Measurements from ENCODE around the gene EVX2. TPM values are rescaled to one million over a fixed set of nuclear protein-coding genes. Genes with fewer than 3 reads are reported as not detected.

EVX2 gene
- polyA plus RNA-seq, 3 donors = 0.04 TPM; not detected in 2

DNA sequence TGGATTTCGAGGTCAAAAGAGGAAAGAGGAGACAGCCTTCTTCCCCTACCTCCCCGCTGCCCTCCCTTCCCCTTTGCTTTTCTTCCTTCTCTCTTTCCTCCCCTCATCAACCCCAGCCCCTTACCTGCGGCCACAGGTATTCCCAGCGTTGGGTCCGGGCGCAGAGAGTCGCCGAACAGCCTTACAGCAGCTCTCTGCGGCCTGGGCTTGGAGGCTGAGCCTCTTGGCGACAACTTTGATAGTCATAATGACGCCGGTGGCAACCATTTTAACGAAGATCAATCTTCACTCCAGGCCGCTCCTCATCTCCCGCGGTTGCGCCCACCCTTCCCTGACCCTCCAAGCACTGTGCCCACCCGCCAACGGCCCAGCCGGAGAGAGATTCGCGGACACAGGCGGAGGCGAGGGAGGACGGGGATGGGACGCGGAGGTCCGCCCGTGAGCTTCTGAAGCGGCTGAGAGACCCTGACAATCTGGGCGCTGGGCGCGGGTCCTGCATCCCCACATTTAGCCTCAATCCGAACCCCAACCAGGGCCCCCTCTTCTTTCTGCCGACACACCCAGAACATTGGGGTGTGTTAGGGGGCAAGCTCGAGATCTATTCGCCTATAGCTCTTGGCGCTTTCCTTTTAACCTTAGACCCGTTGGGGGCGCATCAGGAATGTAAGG lies 1.5 kb upstream of the EVX2 start:
- no peak for DNase-seq (ENCODE audit: low read depth in 3 of 3, low spot score in 2 of 3)

DNA sequence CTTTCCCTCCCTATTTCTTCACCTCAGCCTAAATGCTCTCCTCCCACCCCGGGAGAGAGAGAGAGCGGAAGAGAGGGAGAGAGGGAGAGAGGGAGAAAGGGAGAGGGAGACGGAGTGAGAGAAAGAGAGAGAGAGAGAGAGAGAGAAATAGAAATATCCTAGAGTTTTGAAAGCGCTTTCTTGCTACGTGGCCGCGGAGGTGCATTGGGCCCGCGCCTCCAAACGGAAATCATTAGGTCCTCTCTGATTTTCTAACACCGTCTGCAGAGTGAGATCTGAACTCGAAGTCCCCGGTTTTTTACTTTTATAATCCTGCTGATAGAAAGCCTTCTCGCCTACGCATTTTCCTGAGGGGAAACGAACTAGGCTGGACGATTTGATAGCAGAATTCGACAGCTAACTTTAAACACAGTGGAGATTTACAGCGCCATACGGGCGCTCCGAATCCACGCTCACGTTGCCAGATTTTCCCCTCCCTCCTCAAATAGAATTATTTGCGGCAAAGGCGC lies 903 bp upstream of the EVX2 start:
- DNase-seq (ENCODE audit: low read depth in 3 of 3, low spot score in 2 of 3) = no peak

DNA sequence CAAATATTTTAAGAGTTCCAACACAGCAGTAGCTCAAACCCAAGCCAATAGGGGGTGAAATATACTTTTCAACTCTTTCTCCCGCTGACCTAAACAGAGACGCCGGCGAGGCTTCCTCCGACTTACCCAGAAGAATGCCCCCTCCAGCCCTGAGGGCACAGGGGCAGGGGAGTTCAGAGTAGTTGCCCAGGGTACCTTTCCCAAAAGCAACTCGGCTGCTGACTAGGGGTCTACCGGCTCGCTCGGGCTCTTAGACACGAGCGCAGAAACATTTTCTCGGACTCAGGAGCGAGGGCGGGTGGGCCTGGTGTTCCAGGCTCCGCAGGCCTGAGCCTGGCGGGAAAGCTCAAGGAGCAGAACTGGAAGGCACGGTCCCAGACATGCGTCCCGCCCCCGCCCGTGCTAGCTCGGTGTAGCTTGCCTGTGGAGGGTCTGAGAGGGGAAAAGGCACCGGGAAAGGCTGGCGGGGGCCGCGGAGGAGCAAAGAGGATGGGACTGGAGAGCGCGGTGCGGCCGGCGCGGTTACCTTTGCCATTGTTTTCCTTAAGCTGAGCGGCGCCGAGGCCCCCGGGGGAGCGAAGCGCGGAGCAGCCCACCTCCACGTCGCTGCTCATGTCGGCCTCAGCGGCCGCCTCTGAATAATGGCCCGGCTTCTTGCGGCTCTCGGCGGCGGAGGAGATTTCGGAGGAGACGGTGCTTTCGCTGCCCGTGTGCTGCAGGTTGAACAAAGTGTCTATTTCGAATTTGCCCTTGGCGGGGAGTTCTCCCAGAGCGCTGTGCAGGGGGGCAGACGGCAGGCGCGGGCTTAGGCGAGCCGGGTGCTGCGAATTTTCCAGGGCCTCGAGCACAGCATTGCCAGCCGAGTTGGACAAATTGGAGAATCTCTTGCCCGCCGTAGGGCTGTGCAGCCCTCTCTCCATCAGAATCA lies 674 bp downstream of the EVX2 start:
- DNase-seq (ENCODE audit: low read depth in 3 of 3, low spot score in 2 of 3) = peak in 1 of 3 donors; percentile 16

DNA sequence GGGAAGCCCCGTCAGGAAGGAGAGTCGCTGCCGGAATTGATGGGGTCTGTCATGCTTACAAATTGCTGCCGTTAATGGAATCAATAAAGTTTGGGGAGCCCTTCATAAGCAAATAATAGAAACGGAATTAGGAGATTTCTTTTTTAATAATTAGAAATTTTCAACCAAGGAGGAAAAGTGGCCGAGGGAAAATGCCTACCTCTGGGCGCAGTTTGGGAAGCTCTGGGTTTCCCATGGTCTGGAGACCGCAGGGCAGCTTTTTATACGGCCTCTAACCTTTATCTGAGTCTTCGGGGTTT lies 1.3 kb downstream of the EVX2 start:
- no peak for DNase-seq (ENCODE audit: low read depth in 3 of 3, low spot score in 2 of 3)

DNA sequence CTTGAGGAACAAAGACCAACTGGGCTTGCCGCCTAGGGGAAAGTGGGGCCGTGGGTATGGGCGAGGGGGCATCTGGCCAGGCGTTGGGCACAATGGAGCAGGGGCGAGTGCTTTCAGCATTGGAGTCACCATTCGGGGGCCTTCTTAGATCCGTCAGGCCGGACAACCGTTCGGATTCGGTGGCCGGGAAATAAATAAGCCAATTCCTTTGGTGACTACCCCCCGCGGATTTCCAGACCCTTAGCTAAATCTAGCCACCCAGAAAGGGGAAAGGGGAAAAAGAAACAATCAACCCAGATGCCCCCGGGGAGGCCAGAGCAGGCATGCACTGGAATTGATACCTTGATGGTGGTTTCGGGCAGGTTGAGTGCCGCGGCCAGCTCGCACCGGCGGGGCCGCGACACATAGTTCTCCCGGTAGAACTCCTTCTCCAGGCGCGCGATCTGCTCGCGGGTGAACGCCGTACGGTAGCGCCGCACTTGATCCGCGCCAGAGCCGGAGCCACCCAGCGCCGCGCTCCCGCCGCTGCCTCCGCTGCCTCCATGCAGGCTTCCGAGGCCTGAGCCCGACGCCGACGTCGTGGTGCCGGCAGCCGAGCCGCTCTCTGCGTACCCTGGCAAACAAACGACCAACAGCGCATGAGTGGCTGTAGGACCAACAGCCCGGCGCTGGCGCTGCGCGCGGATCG lies 1.8 kb downstream of the EVX2 start:
- peak in 1 of 3 donors; percentile 23 for DNase-seq (ENCODE audit: low read depth in 3 of 3, low spot score in 2 of 3)

DNA sequence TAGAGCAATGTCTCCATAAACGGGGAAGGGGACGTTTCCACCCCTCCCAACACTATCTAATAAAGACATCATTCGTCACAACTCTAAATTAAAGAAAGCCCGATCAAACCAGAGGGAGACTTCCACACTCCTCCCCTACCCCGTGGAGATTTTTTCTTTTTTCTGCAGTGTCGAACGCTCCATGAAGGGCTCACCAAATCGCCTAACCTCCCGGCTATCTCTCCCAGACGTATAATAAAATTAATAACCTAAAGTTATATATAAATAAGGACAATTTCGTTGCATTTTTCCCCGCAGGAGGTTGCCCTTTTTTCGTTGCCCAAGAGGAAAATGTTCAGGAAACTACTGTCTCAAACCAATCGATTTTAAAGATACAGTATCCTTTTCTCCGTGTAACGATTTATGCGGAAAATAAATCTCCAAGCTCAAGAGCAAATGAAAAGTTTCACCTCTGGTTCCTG lies 2.4 kb downstream of the EVX2 start:
- peak in 1 of 3 donors; percentile 24 for DNase-seq (ENCODE audit: low read depth in 3 of 3, low spot score in 2 of 3)

DNA sequence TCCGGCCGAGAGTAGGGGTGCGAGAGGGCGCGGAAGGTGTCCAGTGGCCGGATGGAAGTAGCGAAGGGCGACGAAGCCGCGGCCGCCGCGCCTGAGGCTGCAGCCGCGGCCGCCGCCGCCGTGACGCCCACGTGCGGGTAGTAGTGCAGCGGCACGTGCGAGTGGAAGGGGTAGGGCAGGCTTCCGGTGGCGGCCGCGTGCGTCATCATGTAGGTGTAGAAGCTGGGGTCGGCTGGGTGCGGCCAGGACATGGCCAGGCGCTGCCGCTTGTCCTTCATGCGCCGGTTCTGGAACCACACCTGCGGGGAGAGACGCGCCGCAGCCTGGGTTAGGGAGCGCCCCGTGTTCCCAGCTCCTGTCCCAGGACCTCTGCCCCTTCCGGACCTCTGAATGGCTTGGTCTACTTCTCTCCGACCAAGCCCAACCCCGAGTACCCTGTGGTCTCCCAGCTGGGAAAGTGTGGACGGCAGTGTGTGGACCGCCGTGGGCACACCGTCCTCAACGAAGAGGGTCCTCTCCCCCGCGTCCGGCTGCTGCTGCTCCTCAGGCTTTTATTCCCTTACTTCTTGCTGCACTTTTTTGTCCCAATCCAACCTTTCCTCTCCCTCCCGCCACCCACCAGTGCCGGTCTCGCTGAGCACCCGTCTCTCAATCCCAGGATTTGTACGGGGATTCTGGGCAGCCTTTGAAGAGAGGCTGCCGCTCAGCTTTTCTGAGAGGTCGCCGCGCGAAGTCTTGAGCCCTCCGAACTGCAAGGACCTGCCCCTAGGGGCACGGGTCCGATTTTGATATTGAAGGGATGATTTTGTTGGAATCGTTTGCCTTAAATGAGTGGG lies 3.0 kb downstream of the EVX2 start:
- DNase-seq (ENCODE audit: low read depth in 3 of 3, low spot score in 2 of 3) = peak in 1 of 3 donors; percentile 16

DNA sequence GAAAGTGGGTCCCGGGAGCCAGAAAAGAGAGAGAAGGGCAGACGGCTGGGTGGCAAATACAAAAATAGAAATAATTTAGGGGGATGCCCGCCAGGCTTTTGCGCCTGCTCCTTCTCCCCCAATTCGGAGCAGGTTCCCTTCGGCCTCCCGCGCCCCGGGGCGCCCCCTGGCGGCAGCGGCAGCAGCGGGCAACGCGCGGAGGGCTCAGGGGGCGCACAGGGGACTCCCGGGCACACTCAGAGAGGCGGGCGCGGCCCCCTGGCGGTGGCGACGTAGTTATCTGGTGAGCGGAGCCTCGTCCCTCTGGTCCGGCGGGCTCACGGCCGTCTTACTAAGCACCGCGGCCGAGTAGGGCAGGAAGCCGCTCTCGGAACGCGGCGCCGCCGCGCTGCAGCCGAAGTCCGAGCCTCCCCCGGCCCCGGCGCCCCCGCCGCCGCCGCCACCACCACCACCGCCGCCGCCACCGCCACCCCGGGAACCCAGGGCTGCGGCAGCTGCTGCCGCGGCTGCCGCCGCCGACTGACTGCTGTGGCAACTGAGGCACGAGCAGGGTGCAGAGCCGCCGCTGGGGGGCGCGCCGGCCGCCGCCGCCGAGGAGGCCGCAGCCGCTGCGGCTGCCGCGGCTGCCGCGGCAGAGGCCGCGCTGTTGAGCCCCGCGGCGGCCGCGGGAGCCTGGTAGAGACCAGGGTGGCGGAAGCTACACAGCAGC lies 3.8 kb downstream of the EVX2 start:
- DNase-seq (ENCODE audit: low read depth in 3 of 3, low spot score in 2 of 3) = peak in 1 of 3 donors; percentile 24

DNA sequence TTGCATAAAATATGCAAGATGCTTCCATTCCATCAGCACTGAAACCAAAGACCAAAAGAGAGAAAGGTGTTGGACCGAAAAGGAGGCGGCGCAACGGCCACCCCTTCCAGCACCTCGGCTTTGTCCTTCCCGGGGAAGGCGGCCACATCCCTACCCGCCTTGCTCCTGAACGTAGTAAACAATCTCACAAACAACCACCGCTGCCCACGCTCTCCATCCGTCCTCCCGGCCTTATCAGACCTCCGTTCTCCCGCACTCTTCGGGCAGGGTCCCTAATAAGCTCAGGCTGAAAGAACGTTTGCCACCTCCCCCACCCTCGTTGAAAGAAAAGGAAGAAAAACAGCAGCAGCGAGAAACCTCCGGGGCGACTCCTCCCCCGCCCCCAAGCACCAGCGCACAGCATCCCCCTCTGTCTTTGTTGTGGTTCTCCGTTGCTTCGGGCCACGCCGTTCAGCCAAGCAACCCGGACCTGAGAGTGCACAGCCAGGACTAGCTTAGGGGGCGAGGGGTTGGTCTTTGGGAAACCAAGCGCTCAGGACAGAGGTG lies 4.4 kb downstream of the EVX2 start:
- DNase-seq (ENCODE audit: low read depth in 3 of 3, low spot score in 2 of 3) = peak in 1 of 3 donors; percentile 10

DNA sequence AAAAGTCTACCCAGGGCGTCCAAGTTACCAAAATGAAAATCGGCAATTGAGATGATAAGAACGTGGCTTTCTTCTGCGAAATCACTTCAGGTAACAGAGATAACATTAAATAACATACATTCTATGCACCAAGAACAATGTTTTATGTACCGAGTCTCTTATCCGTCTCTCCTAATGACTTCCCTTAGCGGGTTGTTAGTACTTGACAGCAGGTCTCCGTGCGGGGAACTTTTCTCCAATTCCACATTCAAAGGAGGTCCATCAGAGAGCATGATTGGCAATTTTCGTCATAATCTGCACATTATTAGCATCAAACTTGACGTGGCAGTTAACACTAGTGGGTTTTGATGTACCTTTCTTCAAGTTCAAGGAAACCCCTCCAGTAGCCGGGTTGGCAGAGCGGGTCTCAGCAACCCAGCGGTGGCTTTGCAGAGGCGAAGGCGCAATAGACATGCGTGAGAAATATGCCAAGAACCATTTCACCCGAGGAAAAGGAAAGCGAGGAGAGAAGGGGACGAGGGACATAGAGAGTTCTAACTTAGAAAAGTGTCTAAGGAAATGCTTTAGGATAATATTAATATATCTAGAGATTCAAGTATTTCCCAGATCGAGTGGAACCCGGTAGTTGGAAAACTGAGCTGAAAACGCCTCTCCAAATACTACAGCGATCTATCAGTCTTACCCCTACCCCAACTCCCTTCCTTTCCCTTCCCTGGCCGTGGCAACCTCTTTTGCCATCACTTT lies 5.0 kb downstream of the EVX2 start:
- DNase-seq (ENCODE audit: low read depth in 3 of 3, low spot score in 2 of 3) = peak in 1 of 3 donors; percentile 18

DNA sequence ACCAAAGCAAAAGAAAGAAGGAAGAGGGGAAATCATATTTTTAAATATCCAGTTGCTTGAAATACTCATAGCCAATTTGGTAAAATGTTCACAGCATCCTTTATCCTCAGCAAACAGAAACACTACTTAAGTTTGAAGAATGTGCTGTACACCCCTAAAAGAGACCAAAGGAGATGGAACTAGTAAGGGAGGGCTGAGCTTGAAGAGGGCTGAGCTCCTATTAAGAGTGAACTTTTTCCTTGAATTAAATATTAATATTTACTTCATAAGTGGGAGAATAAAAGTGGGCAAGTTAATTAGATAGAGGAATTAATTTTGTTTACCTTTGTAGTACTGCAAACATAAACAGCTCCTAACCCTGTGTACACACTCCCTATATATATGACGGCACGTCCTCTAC lies 7.0 kb downstream of the EVX2 start:
- DNase-seq (ENCODE audit: low read depth in 3 of 3, low spot score in 2 of 3) = peak in 1 of 3 donors; percentile 18

DNA sequence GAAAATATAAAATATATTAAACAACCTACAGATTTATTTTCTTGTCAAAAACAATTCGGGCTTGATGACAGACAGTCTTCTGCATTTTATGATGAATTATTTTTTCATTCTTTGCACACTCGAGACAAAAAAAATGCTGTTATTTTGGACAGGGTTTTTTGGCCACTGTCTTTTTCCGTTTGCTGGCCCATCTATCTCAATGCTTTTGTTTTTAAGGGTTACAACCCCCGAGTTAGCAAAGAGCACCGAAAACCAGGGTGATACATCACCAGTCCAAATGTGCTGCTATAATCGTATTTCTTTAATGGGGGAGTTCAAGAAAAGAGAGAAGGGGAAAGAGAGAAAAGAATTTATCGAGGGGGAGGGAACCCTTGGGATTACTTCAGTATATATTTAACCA lies 7.7 kb downstream of the EVX2 start:
- DNase-seq (ENCODE audit: low read depth in 3 of 3, low spot score in 2 of 3) = peak in 1 of 3 donors; percentile 4

DNA sequence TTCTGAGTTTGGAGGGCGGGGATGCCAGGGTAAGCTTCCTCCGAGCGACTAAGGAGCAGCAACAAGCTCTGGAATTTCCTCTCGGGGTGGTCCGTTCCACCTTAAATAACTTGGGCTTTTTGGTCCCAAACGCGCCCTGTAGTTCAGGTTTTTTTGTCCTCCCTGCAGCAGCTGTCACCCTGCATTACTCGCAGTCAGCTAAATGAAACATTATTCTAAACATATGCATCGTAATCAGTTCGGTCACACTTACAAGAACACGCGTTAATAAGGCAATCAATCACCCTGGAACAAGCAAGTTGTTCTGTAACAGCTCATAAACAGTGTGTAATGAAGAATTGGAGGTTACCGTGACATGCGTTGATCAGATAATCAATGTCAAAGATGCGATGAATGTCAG lies 8.3 kb downstream of the EVX2 start:
- DNase-seq (ENCODE audit: low read depth in 3 of 3, low spot score in 2 of 3) = peak in 1 of 3 donors; percentile 38

DNA sequence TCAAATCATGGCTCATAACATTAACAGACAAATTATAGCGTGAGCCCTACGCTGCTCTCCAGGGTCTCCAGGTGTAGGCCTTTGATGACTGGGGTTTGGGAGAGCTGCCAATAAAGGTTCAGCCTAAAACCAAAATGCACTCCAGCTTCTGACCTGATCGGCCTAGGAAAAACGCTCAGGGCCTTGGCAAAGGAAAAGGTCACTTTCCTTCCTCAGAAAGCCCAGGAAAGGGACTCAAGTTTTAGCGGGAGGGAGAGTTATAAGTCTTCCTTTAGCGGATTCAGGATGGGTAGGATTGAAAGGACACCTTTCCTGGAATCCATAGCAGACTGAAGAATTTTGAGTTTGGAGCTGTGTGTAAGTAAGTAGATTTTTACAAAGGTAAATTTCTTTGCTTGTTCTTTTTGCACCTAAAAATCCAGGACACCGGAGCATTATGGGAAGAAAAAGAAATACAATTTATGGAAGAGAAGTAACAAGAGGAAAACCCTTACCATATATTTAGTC lies 8.8 kb downstream of the EVX2 start:
- DNase-seq (ENCODE audit: low read depth in 3 of 3, low spot score in 2 of 3) = no peak

DNA sequence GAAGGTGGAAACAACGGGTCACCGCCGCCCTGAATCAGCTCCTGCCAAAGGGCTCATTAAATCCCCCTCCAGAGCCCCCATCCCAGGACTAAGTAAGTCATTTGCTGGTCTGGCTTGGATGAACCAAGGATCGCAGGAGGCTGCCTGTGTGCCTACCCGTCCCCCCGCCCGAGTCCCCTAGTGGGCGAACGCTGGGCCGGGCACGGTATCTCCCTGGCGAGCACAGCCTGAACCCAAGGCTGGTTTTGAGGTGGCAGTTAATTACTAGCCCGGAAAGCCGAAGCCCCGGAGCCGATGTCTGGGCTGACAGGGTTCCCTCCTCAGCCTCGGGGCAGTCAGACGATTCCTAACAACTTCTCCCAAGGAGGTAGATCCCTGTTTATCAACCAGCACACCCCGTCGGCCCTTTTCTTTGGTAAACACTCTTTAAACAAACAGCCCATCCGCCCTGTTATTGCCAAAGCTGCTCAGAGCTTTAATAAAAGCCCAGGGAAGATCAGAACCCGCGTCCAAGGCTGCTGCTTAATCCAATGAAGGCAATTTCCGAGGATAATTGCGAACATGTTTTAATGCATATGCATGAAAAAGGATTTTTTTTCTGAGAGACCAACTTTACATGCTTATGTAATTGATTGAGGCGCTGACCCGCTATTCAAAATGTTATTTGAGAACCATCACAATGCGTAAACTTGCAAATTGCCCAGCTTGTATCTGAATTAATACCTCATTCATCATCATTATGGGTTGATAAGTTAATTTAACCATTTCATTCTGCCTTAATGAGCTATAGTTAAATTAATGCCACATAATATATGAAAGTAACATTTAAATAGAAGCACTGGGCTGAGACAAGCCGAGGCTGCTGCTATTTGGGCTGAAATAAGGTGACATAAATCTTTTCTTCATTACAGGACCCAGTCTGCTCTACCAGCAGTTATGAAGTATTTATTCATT lies 10.5 kb downstream of the EVX2 start:
- peak in 1 of 3 donors; percentile 7 for DNase-seq (ENCODE audit: low read depth in 3 of 3, low spot score in 2 of 3)

DNA sequence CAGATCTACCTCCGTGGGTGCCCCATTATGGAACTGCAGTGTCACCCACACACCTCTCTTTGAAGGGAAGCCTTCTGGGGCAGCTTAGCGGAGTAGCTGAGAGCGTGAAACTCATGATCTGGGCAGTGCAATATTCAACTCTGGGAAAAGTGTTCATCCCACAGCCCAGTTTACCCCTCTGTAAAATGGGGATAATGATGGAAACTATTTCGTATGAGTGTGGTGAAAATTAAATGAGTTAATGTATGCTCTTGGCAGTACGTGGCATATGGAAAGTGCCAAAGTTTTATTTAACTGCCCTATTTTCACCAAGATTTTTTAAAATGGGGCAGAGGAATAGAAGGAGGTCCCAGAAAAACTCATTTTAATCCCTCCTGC lies 11.5 kb downstream of the EVX2 start:
- no peak for DNase-seq (ENCODE audit: low read depth in 3 of 3, low spot score in 2 of 3)
